Measurements from ENCODE around the gene RB1.

GRCh38 chr13:48493851-48494250, 190.3 kb downstream of the RB1 start:
- TF ChIP-seq GATA2 (IDR thresholded peaks at IDR 0.05; ENCODE audit: low read depth, low read length) (no peak), GATA3 (IDR thresholded peaks at IDR 0.05; ENCODE audit: low read depth, low read length) (no peak)
